Measurements from ENCODE around the gene KIAA1958. TPM values are rescaled to one million over a fixed set of nuclear protein-coding genes. Genes with fewer than 3 reads are reported as not detected.

KIAA1958 gene
- total RNA-seq = 12.2 TPM

- peak; percentile 81 for DNase-seq (ENCODE audit: low spot score)
Measured at GRCh38 chr9:112486221-112487007, at the start of gene KIAA1958. TSS of gene KIAA1958 (plus strand) at chr9:112486827. CDS start at chr9:112574081, 87,254 bp downstream.

GRCh38 chr9:112437406-112437805 is 49.2 kb upstream of the KIAA1958 start:
- no peak for DNase-seq (ENCODE audit: low spot score)

GRCh38 chr9:112439171-112439570 is 47.5 kb upstream of the KIAA1958 start:
- no peak for DNase-seq (ENCODE audit: low spot score)

GRCh38 chr9:112439825-112440224 is 46.8 kb upstream of the KIAA1958 start:
- no peak for DNase-seq (ENCODE audit: low spot score)

GRCh38 chr9:112443200-112443599 is 43.4 kb upstream of the KIAA1958 start:
- DNase-seq (ENCODE audit: low spot score) = no peak

GRCh38 chr9:112443636-112444035 is 43.0 kb upstream of the KIAA1958 start:
- no peak for DNase-seq (ENCODE audit: low spot score)

GRCh38 chr9:112445196-112445595 is 41.4 kb upstream of the KIAA1958 start:
- no peak for DNase-seq (ENCODE audit: low spot score)

- DNase-seq (ENCODE audit: low spot score) = no peak
Measured at GRCh38 chr9:112446080-112446479, 40.5 kb upstream of the KIAA1958 start.

GRCh38 chr9:112446526-112446925 is 40.1 kb upstream of the KIAA1958 start:
- DNase-seq (ENCODE audit: low spot score) = no peak

GRCh38 chr9:112447283-112447761 is 39.3 kb upstream of the KIAA1958 start:
- DNase-seq (ENCODE audit: low spot score) = no peak

GRCh38 chr9:112462855-112463254 is 23.8 kb upstream of the KIAA1958 start:
- DNase-seq (ENCODE audit: low spot score) = no peak

GRCh38 chr9:112465352-112465751 is 21.3 kb upstream of the KIAA1958 start:
- DNase-seq (ENCODE audit: low spot score) = no peak

GRCh38 chr9:112472996-112473395 is 13.6 kb upstream of the KIAA1958 start:
- DNase-seq (ENCODE audit: low spot score) = no peak

- no peak for DNase-seq (ENCODE audit: low spot score)
Measured at GRCh38 chr9:112473986-112474385, 12.6 kb upstream of the KIAA1958 start.

- no peak for DNase-seq (ENCODE audit: low spot score)
Measured at GRCh38 chr9:112475318-112475717, 11.3 kb upstream of the KIAA1958 start.

GRCh38 chr9:112477330-112477729 is 9.3 kb upstream of the KIAA1958 start:
- no peak for DNase-seq (ENCODE audit: low spot score)

- DNase-seq (ENCODE audit: low spot score) = no peak
Measured at GRCh38 chr9:112479221-112479620, 7.4 kb upstream of the KIAA1958 start.

- no peak for DNase-seq (ENCODE audit: low spot score)
Measured at GRCh38 chr9:112484607-112485006, 2.0 kb upstream of the KIAA1958 start.

GRCh38 chr9:112485574-112485973 is 1.1 kb upstream of the KIAA1958 start:
- DNase-seq (ENCODE audit: low spot score) = no peak

GRCh38 chr9:112487008-112487798 is 576 bp downstream of the KIAA1958 start:
- peak; percentile 59 for DNase-seq (ENCODE audit: low spot score)

GRCh38 chr9:112487799-112488340 is 1.2 kb downstream of the KIAA1958 start:
- no peak for DNase-seq (ENCODE audit: low spot score)

- no peak for DNase-seq (ENCODE audit: low spot score)
Measured at GRCh38 chr9:112489039-112489546, 2.5 kb downstream of the KIAA1958 start.
